PC-9 (cell line): Measurements from ENCODE around the gene PDE3B.

ENCODE experiments used
- EZH2 ChIP-seq: fragments of 200-600 bp; sonication (generic); IDR thresholded peaks from 2 replicates; pipeline ENCODE4 v1.8.0; 2017; ENCODE audit warnings: antibody characterized with exemption, low read depth
- TF ChIP-seq, protein P1 (sequence below): fragments of 200-600 bp; sonication (generic); conservative IDR thresholded peaks from 2 replicates; pipeline ENCODE4 v1.6.1; 2017; ENCODE audit warnings: mixed run types, antibody characterized with exemption, mild to moderate bottlenecking, moderate library complexity

DNA sequence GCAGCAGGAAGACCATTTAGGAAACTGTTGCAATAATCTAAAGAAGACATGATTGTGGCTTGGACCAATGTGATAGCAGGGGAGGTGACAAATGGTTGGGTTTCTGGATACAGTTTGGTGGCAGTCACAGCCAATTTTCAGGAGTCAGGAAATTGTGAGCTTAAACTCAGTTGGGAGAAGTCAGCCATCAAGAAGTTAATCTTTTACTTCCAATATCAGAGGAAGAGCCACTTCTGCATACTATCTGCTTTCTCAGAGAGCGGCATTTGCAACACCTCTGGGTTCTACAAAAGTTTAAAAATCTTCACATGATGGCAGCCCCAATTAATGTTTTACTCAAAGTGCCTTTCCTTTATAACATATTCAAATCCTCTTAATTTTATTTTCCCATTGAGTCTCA is 33.7 kb upstream of the PDE3B start:
- TF ChIP-seq, protein P1, sequence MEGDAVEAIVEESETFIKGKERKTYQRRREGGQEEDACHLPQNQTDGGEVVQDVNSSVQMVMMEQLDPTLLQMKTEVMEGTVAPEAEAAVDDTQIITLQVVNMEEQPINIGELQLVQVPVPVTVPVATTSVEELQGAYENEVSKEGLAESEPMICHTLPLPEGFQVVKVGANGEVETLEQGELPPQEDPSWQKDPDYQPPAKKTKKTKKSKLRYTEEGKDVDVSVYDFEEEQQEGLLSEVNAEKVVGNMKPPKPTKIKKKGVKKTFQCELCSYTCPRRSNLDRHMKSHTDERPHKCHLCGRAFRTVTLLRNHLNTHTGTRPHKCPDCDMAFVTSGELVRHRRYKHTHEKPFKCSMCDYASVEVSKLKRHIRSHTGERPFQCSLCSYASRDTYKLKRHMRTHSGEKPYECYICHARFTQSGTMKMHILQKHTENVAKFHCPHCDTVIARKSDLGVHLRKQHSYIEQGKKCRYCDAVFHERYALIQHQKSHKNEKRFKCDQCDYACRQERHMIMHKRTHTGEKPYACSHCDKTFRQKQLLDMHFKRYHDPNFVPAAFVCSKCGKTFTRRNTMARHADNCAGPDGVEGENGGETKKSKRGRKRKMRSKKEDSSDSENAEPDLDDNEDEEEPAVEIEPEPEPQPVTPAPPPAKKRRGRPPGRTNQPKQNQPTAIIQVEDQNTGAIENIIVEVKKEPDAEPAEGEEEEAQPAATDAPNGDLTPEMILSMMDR: no peak
- no peak for TF ChIP-seq EZH2
